ENCODE results near the gene ZNF493. TPM values are rescaled to one million over a fixed set of nuclear protein-coding genes. Genes with fewer than 3 reads are reported as not detected.

Gene ZNF493
- total RNA-seq, 1 donor: 22.1 TPM

- no peaks in the 10 kb centered on the region for H3K79me2 ChIP-seq (ENCODE audit: insufficient read depth, low read length)
- H3K27ac ChIP-seq (ENCODE audit: low read depth, low read length): no peak overlapping the region
- H3K36me3 ChIP-seq (ENCODE audit: insufficient read depth, low read length): peaks cover 19% of the 10 kb centered on the region
- H3K4me1 ChIP-seq (ENCODE audit: insufficient read depth, low read length): no peaks in the 10 kb centered on the region
- H2AFZ ChIP-seq (ENCODE audit: low read length): no peak overlapping the region
- no peaks in the 10 kb centered on the region for H4K20me1 ChIP-seq (ENCODE audit: insufficient read depth, low read length)
- no peak for TF ChIP-seq CTCF (IDR thresholded peaks at IDR 0.05; ENCODE audit: extremely low read depth, low read depth, low read length)
- H3K27me3 ChIP-seq (ENCODE audit: insufficient read depth, low read length): no peaks in the 10 kb centered on the region
- no peak overlapping the region for H3K4me2 ChIP-seq (ENCODE audit: insufficient read depth, low read length)
- no peak overlapping the region for H3K4me3 ChIP-seq (ENCODE audit: insufficient read depth, low read length)
- DNase-seq (ENCODE audit: insufficient read length, low spot score, missing footprints): no peak
- H3K9me3 ChIP-seq (ENCODE audit: low read depth, low read length): peaks cover 3% of the 10 kb centered on the region
These were observed 13.2 kb downstream of the ZNF493 start for GRCh38 chr19:21410166-21410565.

- Histone ChIP-seq H3K4me1 (ENCODE audit: insufficient read depth, low read length) (no peaks in the 10 kb centered on the region), H3K4me2 (ENCODE audit: insufficient read depth, low read length) (no peak overlapping the region), H3K79me2 (ENCODE audit: insufficient read depth, low read length) (no peaks in the 10 kb centered on the region), H3K36me3 (ENCODE audit: insufficient read depth, low read length) (no peaks in the 10 kb centered on the region), H3K27ac (ENCODE audit: low read depth, low read length) (no peak overlapping the region), H4K20me1 (ENCODE audit: insufficient read depth, low read length) (no peaks in the 10 kb centered on the region), H3K9me3 (ENCODE audit: low read depth, low read length) (peaks cover 16% of the 10 kb centered on the region), H3K4me3 (ENCODE audit: insufficient read depth, low read length) (no peak overlapping the region), H3K27me3 (ENCODE audit: insufficient read depth, low read length) (no peaks in the 10 kb centered on the region), H2AFZ (ENCODE audit: low read length) (no peak overlapping the region)
- no peak for TF ChIP-seq CTCF (IDR thresholded peaks at IDR 0.05; ENCODE audit: extremely low read depth, low read depth, low read length)
- DNase-seq (ENCODE audit: insufficient read length, low spot score, missing footprints): no peak
These were observed 25.3 kb downstream of the ZNF493 start for GRCh38 chr19:21422244-21422643.

GRCh38 chr19:21423057-21424041 is 26.4 kb downstream of the ZNF493 start:
- H3K4me2 ChIP-seq (ENCODE audit: insufficient read depth, low read length): no peak overlapping the region
- no peaks in the 10 kb centered on the region for H3K27me3 ChIP-seq (ENCODE audit: insufficient read depth, low read length)
- no peaks in the 10 kb centered on the region for H3K36me3 ChIP-seq (ENCODE audit: insufficient read depth, low read length)
- H3K27ac ChIP-seq (ENCODE audit: low read depth, low read length): no peak overlapping the region
- H3K4me3 ChIP-seq (ENCODE audit: insufficient read depth, low read length): no peak overlapping the region
- DNase-seq (ENCODE audit: insufficient read length, low spot score, missing footprints): no peak
- no peaks in the 10 kb centered on the region for H3K4me1 ChIP-seq (ENCODE audit: insufficient read depth, low read length)
- peaks cover 16% of the 10 kb centered on the region for H3K9me3 ChIP-seq (ENCODE audit: low read depth, low read length)
- no peaks in the 10 kb centered on the region for H4K20me1 ChIP-seq (ENCODE audit: insufficient read depth, low read length)
- H3K79me2 ChIP-seq (ENCODE audit: insufficient read depth, low read length): no peaks in the 10 kb centered on the region
- TF ChIP-seq CTCF (IDR thresholded peaks at IDR 0.05; ENCODE audit: extremely low read depth, low read depth, low read length): no peak
- H2AFZ ChIP-seq (ENCODE audit: low read length): no peak overlapping the region

- Histone ChIP-seq H3K27ac (ENCODE audit: low read depth, low read length) (no peak overlapping the region), H2AFZ (ENCODE audit: low read length) (no peak overlapping the region), H3K36me3 (ENCODE audit: insufficient read depth, low read length) (no peaks in the 10 kb centered on the region), H3K9me3 (ENCODE audit: low read depth, low read length) (no peaks in the 10 kb centered on the region), H3K79me2 (ENCODE audit: insufficient read depth, low read length) (no peaks in the 10 kb centered on the region), H3K27me3 (ENCODE audit: insufficient read depth, low read length) (no peaks in the 10 kb centered on the region), H3K4me3 (ENCODE audit: insufficient read depth, low read length) (no peak overlapping the region), H3K4me1 (ENCODE audit: insufficient read depth, low read length) (no peaks in the 10 kb centered on the region), H3K4me2 (ENCODE audit: insufficient read depth, low read length) (no peak overlapping the region), H4K20me1 (ENCODE audit: insufficient read depth, low read length) (no peaks in the 10 kb centered on the region)
- no peak for DNase-seq (ENCODE audit: insufficient read length, low spot score, missing footprints)
- TF ChIP-seq CTCF (IDR thresholded peaks at IDR 0.05; ENCODE audit: extremely low read depth, low read depth, low read length): no peak
These were observed 33.7 kb downstream of the ZNF493 start for GRCh38 chr19:21430675-21431074.

Measured in osteoblast (primary cell).